GM23338 (cell line): ENCODE data around the gene CT45A5. TPM values are rescaled to one million over a fixed set of nuclear protein-coding genes. Genes with fewer than 3 reads are reported as not detected.

Experiments used
- ATAC-seq: fragments of 200-7000 bp; cut with Tn5 transposase; 3 replicates; pipeline ENCODE4 v1.9.1; 2020
- DNase-seq: peaks from one replicate; pipeline ENCODE4 v3.0.0-alpha.2; 2015; ENCODE audit warnings: low spot score
- H2AFZ ChIP-seq: fragments of 200-600 bp; sonication (generic); 2 replicates; pipeline ENCODE4 v1.8.0; 2016; ENCODE audit warnings: antibody characterized with exemption, mild to moderate bottlenecking, moderate library complexity
- H3F3A ChIP-seq: fragments of 200-600 bp; sonication (generic); replicated peaks from 2 replicates; pipeline ENCODE4 v1.8.0; 2017; ENCODE audit warnings: antibody characterized with exemption, mixed run types, low read depth
- H3K27ac ChIP-seq: fragments of 200-600 bp; sonication (generic); 2 replicates; pipeline ENCODE4 v1.6.1; 2016; ENCODE audit warnings: low read depth
- H3K27me3 ChIP-seq: fragments of 200-600 bp; sonication (generic); 2 replicates; pipeline ENCODE4 v1.8.0; 2016; ENCODE audit warnings: mild to moderate bottlenecking, mixed run types, moderate library complexity; ENCODE audit not compliant: insufficient read depth
- H3K36me3 ChIP-seq: fragments of 200-600 bp; sonication (generic); 2 replicates; pipeline ENCODE4 v1.8.0; 2016; ENCODE audit warnings: mild to moderate bottlenecking; ENCODE audit not compliant: insufficient read depth
- H3K4me1 ChIP-seq: fragments of 200-600 bp; sonication (generic); 2 replicates; pipeline ENCODE4 v1.8.0; 2016; ENCODE audit warnings: mild to moderate bottlenecking, moderate library complexity; ENCODE audit not compliant: insufficient read depth
- H3K4me2 ChIP-seq: fragments of 200-600 bp; sonication (generic); 2 replicates; pipeline ENCODE4 v1.7.1; 2017; ENCODE audit warnings: mixed run types
- H3K4me3 ChIP-seq: fragments of 200-600 bp; sonication (generic); 2 replicates; pipeline ENCODE4 v1.6.1; 2016; ENCODE audit warnings: mixed run types
- H3K79me2 ChIP-seq: fragments of 200-600 bp; sonication (generic); replicated peaks from 2 replicates; pipeline ENCODE4 v1.8.0; 2017; ENCODE audit warnings: mild to moderate bottlenecking; ENCODE audit not compliant: insufficient read depth
- H3K9me2 ChIP-seq: fragments of 200-600 bp; sonication (generic); 2 replicates; pipeline ENCODE4 v1.8.0; 2017; ENCODE audit not compliant: insufficient read depth
- H4K20me1 ChIP-seq: fragments of 200-600 bp; sonication (generic); replicated peaks from 2 replicates; pipeline ENCODE4 v1.8.0; 2017; ENCODE audit warnings: mild to moderate bottlenecking; ENCODE audit not compliant: insufficient read depth
- H3K27ac Mint-ChIP-seq: 2 replicates; pipeline ENCODE4 v1.8.0; 2020; ENCODE audit warnings: inconsistent platforms, mild to moderate bottlenecking, moderate library complexity, mixed read lengths
- H3K27me3 Mint-ChIP-seq: 3 replicates; pipeline ENCODE4 v1.8.0; 2022; ENCODE audit warnings: low read depth, mild to moderate bottlenecking, moderate library complexity, mixed read lengths, inconsistent platforms; ENCODE audit not compliant: insufficient read depth, poor library complexity
- H3K36me3 Mint-ChIP-seq: 3 replicates; pipeline ENCODE4 v1.8.0; 2021; ENCODE audit warnings: low read depth, mild to moderate bottlenecking, inconsistent platforms, moderate library complexity, mixed read lengths
- H3K4me1 Mint-ChIP-seq: 3 replicates; pipeline ENCODE4 v1.8.0; 2020; ENCODE audit warnings: mild to moderate bottlenecking, inconsistent platforms, mixed read lengths
- H3K4me3 Mint-ChIP-seq: 3 replicates; pipeline ENCODE4 v1.8.0; 2021; ENCODE audit warnings: moderate library complexity, mild to moderate bottlenecking, inconsistent platforms, mixed read lengths
- H3K9me3 Mint-ChIP-seq: 3 replicates; pipeline ENCODE4 v1.8.0; 2020; ENCODE audit warnings: moderate library complexity, mild to moderate bottlenecking, inconsistent platforms, mixed read lengths
- CTCF ChIP-seq, 2 experiments: fragments of 200-600 bp in 1 of 2; sonication (generic) in 1 of 2; conservative IDR thresholded peaks; 2 replicates each; pipeline versions ENCODE4 v1.5.1 to v1.6.1; 2016 to 2017; ENCODE audit warnings: antibody characterized with exemption in 2 of 2, low read depth in 2 of 2, mild to moderate bottlenecking in 2 of 2, moderate library complexity in 1 of 2
- EZH2 ChIP-seq: fragments of 200-600 bp; sonication (generic); IDR thresholded peaks from one replicate; pipeline ENCODE4 v1.8.0; 2017; ENCODE audit warnings: antibody characterized with exemption, mild to moderate bottlenecking, low read depth; ENCODE audit not compliant: unreplicated experiment
- EZH2phosphoT487 ChIP-seq: fragments of 200-600 bp; sonication (generic); IDR thresholded peaks from one replicate; pipeline ENCODE4 v1.8.1; 2018; ENCODE audit warnings: antibody characterized with exemption; ENCODE audit not compliant: unreplicated experiment
- STAT1 ChIP-seq: IDR thresholded peaks from one replicate; pipeline ENCODE4 v1.6.1; 2016; ENCODE audit warnings: antibody characterized with exemption; ENCODE audit not compliant: unreplicated experiment
- ZNF331 ChIP-seq: fragments of 250-450 bp; sonication (Bioruptor Pico); IDR thresholded peaks from 2 replicates; pipeline ENCODE4 v1.5.0; 2020; ENCODE audit warnings: low read depth, mild to moderate bottlenecking, moderate library complexity
- ZNF462 ChIP-seq: fragments of 250-450 bp; sonication (Bioruptor Pico); IDR thresholded peaks from 2 replicates; pipeline ENCODE4 v1.5.0; 2020; ENCODE audit warnings: mild to moderate bottlenecking, moderate library complexity
- polyA plus RNA-seq: library from polyadenylated mRNA; unstranded; fragments of >200 nt; fragmentation: Nextera tagmentation; extraction: Ambion mirVana; gene quantifications from 2 replicates; pipeline ENCODE4 v1.2.1, GENCODE V29; 2016
- total RNA-seq: library from RNA; depleted of rRNA; stranded (reverse); fragments of >200 nt; shearing (Covaris generic); gene quantifications from 2 replicates; pipeline ENCODE4 v1.2.3, GENCODE V29; 2014

CT45A5 gene
- total and polyA plus RNA-seq, 2 experiments from 2014 or later = not detected

GRCh38 chrX:135740681-135741149, 44.6 kb downstream of the CT45A5 start:
- Histone ChIP-seq H2AFZ (no peak overlapping the region), H3K4me2 (no peak overlapping the region), H3K4me1 (no peaks in the 10 kb centered on the region), H3F3A (no peaks in the 10 kb centered on the region), H3K9me2 (no peaks in the 10 kb centered on the region), H3K4me3 (no peak overlapping the region), H3K79me2 (no peaks in the 10 kb centered on the region), H4K20me1 (no peaks in the 10 kb centered on the region), H3K27me3 (no peaks in the 10 kb centered on the region), H3K36me3 (no peaks in the 10 kb centered on the region), H3K27ac (no peak overlapping the region)
- DNase-seq (peak; percentile 78), ATAC-seq (peak; percentile 85)
- Mint-ChIP-seq H3K4me3 (no peak overlapping the region), H3K4me1 (no peaks in the 10 kb centered on the region), H3K36me3 (peaks cover 6% of the 10 kb centered on the region; the same call in 2 of the 3 replicates), H3K9me3 (peaks cover 12% of the 10 kb centered on the region; the same call in 2 of the 3 replicates), H3K27me3 (no peaks in the 10 kb centered on the region), H3K27ac (no peak overlapping the region)
- 0 out of 2 replicates have a peak, but pooled peaks have one; percentile 46 for TF ChIP-seq ZNF462 (CRISPR knock-in tag)
- peak; percentile 53 to 73 for TF ChIP-seq CTCF (conservative IDR thresholded peaks at IDR 0.05; ENCODE audit: low read depth in 2 of 2)
- TF ChIP-seq EZH2phosphoT487 = no peak
- no peak for TF ChIP-seq EZH2
- no peak for TF ChIP-seq STAT1
- TF ChIP-seq ZNF331 = peak; percentile 52; the same call in 1 of the 2 replicates
